NCI-H446 treated with DMSO at 0.1 percent for 48 hours (cell line): Measurements from ENCODE around the gene HAUS7.

Experiments
- DNase-seq: peaks from one replicate; lab custom pipeline; 2025; lab: John Stamatoyannopoulos, UW

The HAUS7 gene

GRCh38 chrX:153499341-153499740, 29.0 kb upstream of the HAUS7 start:
- no peak for DNase-seq

GRCh38 chrX:153498453-153498852, 28.1 kb upstream of the HAUS7 start:
- DNase-seq = no peak

- no peak for DNase-seq
Measured at GRCh38 chrX:153496590-153496959, 26.2 kb upstream of the HAUS7 start.

GRCh38 chrX:153495903-153496589, 25.7 kb upstream of the HAUS7 start:
- DNase-seq = no peak

GRCh38 chrX:153495362-153495751, 25.0 kb upstream of the HAUS7 start:
- DNase-seq = no peak

GRCh38 chrX:153494541-153495361, 24.4 kb upstream of the HAUS7 start, which contains the start of gene BGN:
TSS of gene BGN (plus strand) at chrX:153494980. CDS start at chrX:153504632, 9,652 bp downstream.
- no peak for DNase-seq

GRCh38 chrX:153494061-153494460, 23.7 kb upstream of the HAUS7 start:
- DNase-seq = no peak

- DNase-seq = no peak
Measured at GRCh38 chrX:153493085-153493484, 22.7 kb upstream of the HAUS7 start.

- DNase-seq = no peak
Measured at GRCh38 chrX:153492543-153492942, 22.2 kb upstream of the HAUS7 start.

GRCh38 chrX:153491918-153492317, 21.5 kb upstream of the HAUS7 start:
- no peak for DNase-seq

GRCh38 chrX:153491351-153491914, 21.1 kb upstream of the HAUS7 start:
- DNase-seq = no peak

- no peak for DNase-seq
Measured at GRCh38 chrX:153490217-153490930, 20.0 kb upstream of the HAUS7 start.

- no peak for DNase-seq
Measured at GRCh38 chrX:153488231-153488914, 18.0 kb upstream of the HAUS7 start.

- DNase-seq = no peak
Measured at GRCh38 chrX:153487590-153488071, 17.3 kb upstream of the HAUS7 start.

GRCh38 chrX:153486171-153486570, 15.8 kb upstream of the HAUS7 start:
- DNase-seq = no peak

- no peak for DNase-seq
Measured at GRCh38 chrX:153485396-153486080, 15.2 kb upstream of the HAUS7 start.

- DNase-seq = no peak
Measured at GRCh38 chrX:153482376-153483015, 12.1 kb upstream of the HAUS7 start.

GRCh38 chrX:153481043-153481442, 10.7 kb upstream of the HAUS7 start:
- DNase-seq = no peak

GRCh38 chrX:153478746-153479145, 8.4 kb upstream of the HAUS7 start:
- no peak for DNase-seq

- DNase-seq = no peak
Measured at GRCh38 chrX:153477901-153478300, 7.5 kb upstream of the HAUS7 start.
